Endothelial cell (in vitro differentiated cells): ENCODE data around the gene SYCP2L. TPM values are rescaled to one million over a fixed set of nuclear protein-coding genes. Genes with fewer than 3 reads are reported as not detected.
"Not testable (repeated sequence)": the region's sequence is repeated elsewhere in the genome, so short reads cannot be mapped to it uniquely, and the experiment has no call there.

Source experiments
- DNase-seq: peaks from one replicate; pipeline ENCODE4 v3.0.0; 2021; ENCODE audit warnings: low spot score
- H3K27ac Mint-ChIP-seq: one replicate; pipeline ENCODE4 v1.8.0; 2021; ENCODE audit warnings: mixed read lengths, inconsistent platforms; ENCODE audit not compliant: unreplicated experiment
- H3K27me3 Mint-ChIP-seq: one replicate; pipeline ENCODE4 v1.8.0; 2021; ENCODE audit warnings: mild to moderate bottlenecking, moderate library complexity, mixed read lengths, inconsistent platforms; ENCODE audit not compliant: unreplicated experiment
- H3K36me3 Mint-ChIP-seq: one replicate; pipeline ENCODE4 v1.8.0; 2021; ENCODE audit warnings: mild to moderate bottlenecking, low read depth, mixed read lengths, inconsistent platforms; ENCODE audit not compliant: unreplicated experiment
- H3K4me1 Mint-ChIP-seq: one replicate; pipeline ENCODE4 v1.8.0; 2021; ENCODE audit warnings: mild to moderate bottlenecking, mixed read lengths, inconsistent platforms; ENCODE audit not compliant: unreplicated experiment
- H3K4me3 Mint-ChIP-seq: one replicate; pipeline ENCODE4 v1.8.0; 2021; ENCODE audit warnings: mild to moderate bottlenecking, mixed read lengths, inconsistent platforms; ENCODE audit not compliant: unreplicated experiment
- H3K9me3 Mint-ChIP-seq: one replicate; pipeline ENCODE4 v1.8.0; 2021; ENCODE audit warnings: mixed read lengths, inconsistent platforms; ENCODE audit not compliant: unreplicated experiment
- total RNA-seq: library from RNA; stranded (reverse); fragmentation: NEBNext Ultra II Directional; extraction: Animal tissue kit (Norgen Biotek cat#: 25700); gene quantifications from one replicate; pipeline ENCODE4 v1.2.1, GENCODE V29; 2021; ENCODE audit not compliant: unreplicated experiment
- TF ChIP-seq, protein P1 (sequence below): fragments of 200-600 bp; sonication (generic); IDR thresholded peaks from one replicate; pipeline ENCODE4 v1.5.0; 2021; ENCODE audit warnings: antibody characterized with exemption; ENCODE audit not compliant: unreplicated experiment

Gene SYCP2L
- total RNA-seq, 1 donor from 2014 or later = 8.1 TPM

DNA sequence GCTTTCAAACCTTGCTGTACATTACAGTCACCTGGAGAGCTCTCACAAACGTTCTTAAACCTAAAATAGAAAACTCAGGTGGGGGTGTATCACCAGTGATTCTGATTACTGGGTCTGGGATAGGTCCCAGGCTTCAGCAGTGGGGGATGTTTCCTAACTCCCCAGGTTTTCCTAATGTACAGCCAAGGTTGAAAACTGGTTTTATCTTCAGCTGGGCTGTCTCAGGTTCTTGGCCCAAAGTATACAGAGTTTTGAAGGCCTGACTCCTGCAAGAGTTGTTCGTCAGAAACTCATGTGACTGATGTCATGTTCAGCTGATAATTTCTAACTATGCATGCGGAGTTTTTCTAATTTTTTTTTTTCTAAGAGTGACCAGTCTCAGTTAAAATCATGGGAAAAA, 9.8 kb downstream of the SYCP2L start:
- H3K9me3 Mint-ChIP-seq = no peaks in the 10 kb centered on the region
- peaks cover 12% of the 10 kb centered on the region for H3K4me1 Mint-ChIP-seq
- TF ChIP-seq, protein P1, sequence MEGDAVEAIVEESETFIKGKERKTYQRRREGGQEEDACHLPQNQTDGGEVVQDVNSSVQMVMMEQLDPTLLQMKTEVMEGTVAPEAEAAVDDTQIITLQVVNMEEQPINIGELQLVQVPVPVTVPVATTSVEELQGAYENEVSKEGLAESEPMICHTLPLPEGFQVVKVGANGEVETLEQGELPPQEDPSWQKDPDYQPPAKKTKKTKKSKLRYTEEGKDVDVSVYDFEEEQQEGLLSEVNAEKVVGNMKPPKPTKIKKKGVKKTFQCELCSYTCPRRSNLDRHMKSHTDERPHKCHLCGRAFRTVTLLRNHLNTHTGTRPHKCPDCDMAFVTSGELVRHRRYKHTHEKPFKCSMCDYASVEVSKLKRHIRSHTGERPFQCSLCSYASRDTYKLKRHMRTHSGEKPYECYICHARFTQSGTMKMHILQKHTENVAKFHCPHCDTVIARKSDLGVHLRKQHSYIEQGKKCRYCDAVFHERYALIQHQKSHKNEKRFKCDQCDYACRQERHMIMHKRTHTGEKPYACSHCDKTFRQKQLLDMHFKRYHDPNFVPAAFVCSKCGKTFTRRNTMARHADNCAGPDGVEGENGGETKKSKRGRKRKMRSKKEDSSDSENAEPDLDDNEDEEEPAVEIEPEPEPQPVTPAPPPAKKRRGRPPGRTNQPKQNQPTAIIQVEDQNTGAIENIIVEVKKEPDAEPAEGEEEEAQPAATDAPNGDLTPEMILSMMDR = no peak
- H3K27ac Mint-ChIP-seq = no peak overlapping the region
- no peaks in the 10 kb centered on the region for H3K27me3 Mint-ChIP-seq
- H3K36me3 Mint-ChIP-seq = no peaks in the 10 kb centered on the region
- no peak for DNase-seq
- H3K4me3 Mint-ChIP-seq = no peak overlapping the region

DNA sequence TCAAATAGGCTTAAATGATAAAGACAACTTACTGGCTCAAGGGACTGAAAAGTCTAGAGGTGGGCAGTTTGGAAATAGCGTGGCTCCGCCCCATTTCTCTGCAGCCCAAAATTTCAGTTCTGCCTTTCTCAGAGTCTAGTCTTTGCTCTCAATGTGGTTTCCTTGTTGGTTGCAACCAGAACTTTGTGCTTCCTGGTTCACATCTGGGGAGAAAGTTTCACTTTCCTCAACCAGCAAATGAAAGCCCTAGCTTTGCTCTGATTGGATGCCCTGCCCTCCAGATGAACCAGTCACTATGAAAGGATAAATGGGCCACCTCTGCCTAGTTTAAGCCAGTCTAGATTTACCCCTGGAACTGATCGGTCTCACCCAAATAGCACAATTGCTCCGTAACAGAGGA, 14.9 kb downstream of the SYCP2L start:
- no peak for DNase-seq
- no peak overlapping the region for H3K4me3 Mint-ChIP-seq
- H3K36me3 Mint-ChIP-seq = no peaks in the 10 kb centered on the region
- TF ChIP-seq, protein P1 = no peak
- no peaks in the 10 kb centered on the region for H3K4me1 Mint-ChIP-seq
- peaks cover 2% of the 10 kb centered on the region for H3K27me3 Mint-ChIP-seq
- no peak overlapping the region for H3K27ac Mint-ChIP-seq
- H3K9me3 Mint-ChIP-seq = no peaks in the 10 kb centered on the region

DNA sequence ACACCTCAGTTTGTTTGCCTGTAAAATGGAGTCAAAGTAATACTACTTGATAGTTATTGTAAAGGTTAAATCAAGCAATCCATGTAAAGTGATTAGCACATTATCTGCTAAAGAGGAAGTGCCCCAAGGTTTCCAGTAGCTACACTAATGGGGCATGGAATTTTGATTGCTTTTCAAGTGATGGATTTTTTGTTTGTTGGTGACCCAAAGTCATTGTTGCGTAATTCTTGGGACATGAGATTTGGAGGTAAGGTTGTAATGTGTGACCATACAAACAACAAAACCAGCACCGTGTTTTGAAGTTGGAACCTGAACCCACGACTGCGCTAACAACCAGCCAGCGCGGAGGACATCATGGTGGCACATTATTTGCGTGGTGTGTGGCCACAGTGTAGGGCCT, 17.2 kb downstream of the SYCP2L start:
- Mint-ChIP-seq H3K27ac (no peak overlapping the region), H3K4me3 (no peak overlapping the region), H3K27me3 (peaks cover 2% of the 10 kb centered on the region), H3K36me3 (no peaks in the 10 kb centered on the region), H3K4me1 (peaks cover 5% of the 10 kb centered on the region), H3K9me3 (no peaks in the 10 kb centered on the region)
- no peak for DNase-seq
- TF ChIP-seq, protein P1 = no peak

DNA sequence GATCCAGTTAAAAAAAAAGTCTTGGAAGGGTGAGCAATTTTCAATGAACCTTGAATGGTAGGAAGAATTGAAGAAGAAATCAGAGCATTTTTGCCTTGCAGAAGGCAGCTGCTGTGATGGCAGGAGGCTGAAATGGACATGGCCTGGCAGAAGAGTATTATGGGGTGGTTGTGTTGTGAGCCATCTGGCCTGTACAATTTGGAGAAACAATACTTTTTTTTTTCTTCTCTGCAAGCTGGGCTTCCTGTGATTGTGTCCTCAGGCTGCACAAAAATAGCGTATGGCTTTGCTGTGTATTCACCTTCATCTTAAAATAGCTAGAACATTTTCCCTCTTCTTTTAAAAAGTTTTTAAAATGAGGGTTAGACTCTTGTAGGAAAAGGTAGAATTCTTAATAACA, 21.4 kb downstream of the SYCP2L start:
- H3K4me3 Mint-ChIP-seq = no peak overlapping the region
- peaks cover 9% of the 10 kb centered on the region for H3K4me1 Mint-ChIP-seq
- H3K9me3 Mint-ChIP-seq = no peaks in the 10 kb centered on the region
- no peak for DNase-seq
- TF ChIP-seq, protein P1 = no peak
- H3K27ac Mint-ChIP-seq = no peak overlapping the region
- peaks cover 2% of the 10 kb centered on the region for H3K27me3 Mint-ChIP-seq
- H3K36me3 Mint-ChIP-seq = no peaks in the 10 kb centered on the region

DNA sequence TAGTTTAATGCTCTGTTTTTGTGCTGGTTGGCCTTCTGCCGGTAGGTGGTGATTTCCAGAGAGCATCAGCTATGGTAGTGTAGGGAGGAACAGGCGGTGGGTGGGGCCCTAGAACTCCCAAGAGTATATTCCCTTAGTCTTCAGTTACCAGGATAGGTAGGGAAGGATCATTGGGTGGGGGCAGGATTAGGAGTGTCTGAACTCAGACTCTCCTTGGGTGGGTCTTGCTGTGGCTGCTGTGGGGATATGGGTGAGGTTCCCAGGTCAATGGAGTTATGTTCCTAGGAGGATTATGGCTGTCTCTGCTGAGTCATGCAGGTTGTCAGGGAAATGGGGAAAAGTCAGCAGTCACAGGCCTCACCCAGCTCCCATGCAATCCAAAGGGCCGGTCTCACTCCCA, 32.7 kb downstream of the SYCP2L start:
- not testable (repeated sequence) for H3K27ac Mint-ChIP-seq, DNase-seq, H3K27me3 Mint-ChIP-seq, H3K9me3 Mint-ChIP-seq, H3K4me1 Mint-ChIP-seq, H3K4me3 Mint-ChIP-seq
- peaks cover 19% of the 10 kb centered on the region for H3K36me3 Mint-ChIP-seq

DNA sequence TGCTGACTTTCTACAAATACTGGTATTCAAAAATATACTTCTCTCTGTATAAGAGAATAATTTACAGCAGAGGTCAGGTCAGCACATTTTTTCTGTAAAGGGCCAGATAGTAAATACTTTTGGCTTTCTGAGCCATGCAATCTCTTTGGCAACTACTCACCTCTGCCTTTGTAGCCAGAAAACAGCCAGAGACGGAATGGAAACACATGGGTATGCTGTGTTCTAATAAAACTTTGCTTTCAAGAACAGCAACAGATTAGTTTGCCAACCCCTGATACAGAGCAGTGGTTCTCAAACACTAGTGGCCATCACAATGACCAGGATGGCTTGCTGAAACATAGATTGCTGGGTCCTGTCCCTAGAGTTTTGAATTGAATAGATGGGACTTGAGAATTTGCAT, 46.3 kb downstream of the SYCP2L start:
- no peaks in the 10 kb centered on the region for H3K27me3 Mint-ChIP-seq
- peaks cover 3% of the 10 kb centered on the region for H3K36me3 Mint-ChIP-seq
- H3K9me3 Mint-ChIP-seq = no peaks in the 10 kb centered on the region
- DNase-seq = no peak
- H3K4me3 Mint-ChIP-seq = no peak overlapping the region
- TF ChIP-seq, protein P1 = no peak
- H3K27ac Mint-ChIP-seq = no peak overlapping the region
- H3K4me1 Mint-ChIP-seq = no peaks in the 10 kb centered on the region
